GM15510 (cell line): Measurements from ENCODE around the gene RALY.

ENCODE experiments used
- POLR2A ChIP-seq: IDR thresholded peaks from 3 replicates; pipeline ENCODE4 v1.6.1; 2011; ENCODE audit warnings: borderline replicate concordance; ENCODE audit not compliant: insufficient read length; ENCODE audit errors: extremely low read depth

RALY gene

DNA sequence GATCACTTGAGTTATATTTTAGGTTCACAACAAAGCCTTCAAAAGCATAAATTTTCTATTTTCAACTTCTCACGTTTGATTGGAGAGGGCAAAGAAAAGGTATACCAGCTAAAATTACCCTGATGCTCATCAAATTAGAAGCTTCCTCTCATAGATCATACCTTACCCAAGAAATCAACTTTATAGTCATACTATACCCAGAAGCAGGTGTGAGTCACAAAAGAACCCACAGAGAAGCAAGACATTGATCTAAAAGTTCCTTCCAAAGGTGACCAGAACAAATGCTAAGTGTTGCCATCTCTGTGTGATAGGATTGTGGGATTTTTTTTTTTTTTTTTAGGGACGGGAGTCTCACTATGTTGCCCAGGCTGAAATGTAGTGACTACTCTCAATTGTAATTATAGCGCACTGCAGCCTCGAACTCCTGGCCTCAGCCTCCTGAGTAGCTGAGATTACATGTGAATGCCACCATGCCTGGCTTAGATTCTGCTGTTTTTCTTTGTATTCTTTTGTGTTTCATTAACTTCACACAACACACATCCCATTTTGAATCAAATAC lies 115.0 kb downstream of the RALY start:
- no peak for TF ChIP-seq POLR2A

DNA sequence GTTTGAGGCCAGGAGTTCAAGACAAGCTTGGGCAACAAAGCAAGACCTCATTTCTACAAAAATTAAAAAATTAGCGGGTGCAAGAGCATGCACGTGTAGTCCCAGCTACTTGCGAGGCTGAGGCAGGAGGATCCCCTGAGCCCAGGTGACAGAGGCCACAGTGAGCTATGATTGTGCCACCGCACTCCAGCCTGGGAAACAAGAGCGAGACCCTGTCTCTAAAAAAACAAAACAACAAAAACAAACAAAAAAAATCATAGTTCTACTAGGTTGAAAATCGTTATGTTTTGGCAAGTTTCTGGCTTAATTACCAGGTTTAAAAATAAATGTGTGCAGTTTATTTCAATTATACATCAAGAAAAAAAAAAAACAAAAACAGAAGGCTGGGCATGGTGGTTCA lies 115.7 kb downstream of the RALY start:
- TF ChIP-seq POLR2A, result no peak

DNA sequence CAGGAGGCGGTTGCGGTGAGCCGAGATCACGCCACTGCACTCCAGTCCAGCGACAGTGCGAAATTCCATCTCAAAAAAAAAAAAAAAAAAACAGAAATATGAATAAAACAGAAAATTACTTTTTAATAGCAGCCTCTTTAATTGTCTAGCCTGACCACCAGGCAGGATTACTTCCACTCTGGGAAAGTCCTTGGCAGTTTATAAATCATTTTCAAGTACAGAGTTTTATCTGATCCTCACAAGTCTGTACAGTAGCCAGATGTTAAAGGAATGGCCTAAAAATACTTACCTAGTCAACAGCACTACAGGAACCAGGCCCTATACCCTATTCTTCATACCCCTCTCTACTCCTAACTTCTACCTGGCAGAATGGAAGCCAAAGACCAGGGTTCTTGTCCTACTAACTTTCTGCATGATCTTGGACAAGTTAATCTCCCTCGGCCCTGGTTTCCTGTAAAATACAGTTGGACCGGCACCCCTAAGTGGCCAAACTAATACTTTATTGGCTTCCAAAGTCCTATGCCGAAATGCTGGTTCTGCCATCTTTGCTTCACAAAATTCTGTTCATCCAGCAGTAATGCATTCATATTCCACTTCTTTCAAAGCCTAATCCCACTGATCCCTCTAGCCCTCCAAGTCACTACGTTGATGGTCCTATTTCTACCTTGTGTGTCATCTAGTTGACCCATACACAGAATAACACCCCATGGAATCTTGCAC lies 116.5 kb downstream of the RALY start:
- peak; percentile 1 for TF ChIP-seq POLR2A

DNA sequence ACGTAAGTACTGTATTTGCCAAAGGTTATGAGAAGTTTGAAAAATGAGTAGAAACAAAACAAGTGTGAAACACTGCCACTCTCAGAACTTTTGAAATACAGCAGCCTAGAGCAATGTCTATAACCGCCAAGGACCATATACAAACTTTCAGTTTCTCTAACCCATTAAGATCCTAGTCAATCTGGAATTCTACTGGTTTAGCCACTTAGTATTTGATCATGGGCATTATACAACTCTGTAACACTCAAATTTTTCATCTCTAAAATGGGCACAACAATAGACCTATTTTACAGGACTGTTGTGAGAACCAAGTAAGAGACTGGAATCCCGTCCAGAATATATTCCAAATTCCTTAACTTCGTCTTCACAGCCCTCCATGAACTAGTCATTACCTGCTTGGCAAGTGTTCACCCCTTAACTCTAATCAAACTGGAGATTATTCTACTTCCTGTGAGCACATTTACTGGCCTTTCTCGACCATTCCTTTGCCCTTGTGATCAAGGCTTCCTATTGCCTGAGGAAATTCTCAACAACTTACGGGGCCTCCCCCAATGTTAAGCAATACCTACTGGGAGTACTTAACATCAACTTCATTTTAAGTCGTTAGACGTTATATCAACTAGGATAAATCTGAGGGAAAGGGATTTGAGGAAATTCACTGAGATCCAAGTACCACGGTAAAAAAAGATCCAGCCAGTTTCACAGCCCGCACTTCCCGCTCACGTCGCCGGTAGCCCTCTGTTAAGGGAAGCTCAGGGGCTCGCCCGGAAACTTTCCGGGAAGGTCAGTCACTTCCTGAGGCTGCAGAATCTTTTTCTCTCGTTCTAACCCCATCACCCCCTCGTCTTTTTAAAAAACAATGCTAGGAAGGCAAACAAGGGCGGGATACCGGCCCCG lies 117.3 kb downstream of the RALY start:
- TF ChIP-seq POLR2A, result no peak

DNA sequence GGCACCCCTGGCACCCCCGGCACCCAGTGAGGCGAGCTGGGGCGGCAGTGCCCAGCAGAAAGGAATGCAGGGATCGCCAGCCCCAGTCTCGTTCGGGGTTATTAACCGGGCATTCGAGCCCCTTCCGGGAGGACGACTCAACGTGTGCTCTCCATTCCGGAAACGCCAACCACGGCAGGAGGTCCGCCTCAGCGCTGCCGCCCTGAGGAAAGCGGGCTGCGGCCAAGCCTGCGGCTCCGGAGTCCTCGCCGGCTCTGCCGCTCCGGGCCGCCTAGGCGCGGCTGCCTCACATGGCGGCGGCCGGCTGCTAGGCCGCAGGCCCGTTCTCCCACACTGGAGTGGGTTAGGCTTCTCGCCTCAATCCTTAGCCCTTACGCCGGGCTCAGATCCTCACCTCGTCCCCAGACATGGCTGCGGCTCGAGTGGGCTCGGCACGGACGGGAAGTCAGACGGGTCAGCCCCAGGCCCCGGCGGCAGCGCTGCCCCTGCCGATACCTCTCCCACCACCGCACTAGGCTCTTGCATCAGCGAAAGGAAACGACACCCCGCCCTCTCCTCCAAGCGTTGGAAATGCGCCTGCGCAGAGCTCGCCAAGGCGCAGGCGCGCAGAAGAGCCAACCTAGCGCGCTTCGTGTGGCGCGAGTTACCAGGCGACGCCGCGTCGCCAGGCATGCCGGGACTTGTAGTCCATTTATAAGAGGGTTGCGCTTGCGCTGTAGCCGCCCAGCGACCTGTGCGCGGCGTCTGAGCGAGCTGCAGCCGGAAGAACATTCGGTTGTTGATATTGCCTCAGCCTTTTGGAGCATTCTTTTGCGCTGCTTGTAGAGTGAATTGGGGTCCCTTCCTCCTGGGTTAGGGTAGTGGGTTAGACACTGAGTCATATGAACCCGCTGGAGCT lies 118.2 kb downstream of the RALY start, which contains the start of gene EIF2S2:
Gene EIF2S2, minus strand, starts transcription at position 542 of the 898 bp plus-strand sequence. Its CDS starts 133 bp downstream, at position 409.
- TF ChIP-seq POLR2A, result peak; percentile 79

DNA sequence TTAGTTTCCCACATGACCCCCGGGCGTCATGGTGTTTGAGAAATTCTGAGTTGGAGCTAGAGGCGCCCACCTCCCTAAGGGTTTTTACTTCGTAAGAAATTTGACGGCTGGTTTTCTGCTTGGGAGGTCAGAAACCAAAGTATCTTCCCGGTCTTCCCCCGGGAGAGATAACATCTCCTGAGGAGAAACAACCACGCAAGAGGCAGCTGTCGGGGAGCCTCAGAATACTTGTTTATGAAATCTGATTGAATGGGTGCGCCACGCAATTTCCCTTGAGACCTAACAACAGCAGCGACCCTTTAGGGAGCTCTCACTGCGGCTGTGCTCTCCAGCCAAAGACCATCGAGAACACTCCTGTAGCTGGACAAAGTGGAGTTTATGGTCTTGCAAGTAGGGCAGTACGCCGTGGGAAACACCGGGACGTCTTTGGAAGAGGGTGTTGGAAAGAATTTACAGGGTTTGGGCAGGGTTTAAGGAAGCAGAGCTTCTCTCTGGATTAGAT lies 118.9 kb downstream of the RALY start:
- no peak for TF ChIP-seq POLR2A

DNA sequence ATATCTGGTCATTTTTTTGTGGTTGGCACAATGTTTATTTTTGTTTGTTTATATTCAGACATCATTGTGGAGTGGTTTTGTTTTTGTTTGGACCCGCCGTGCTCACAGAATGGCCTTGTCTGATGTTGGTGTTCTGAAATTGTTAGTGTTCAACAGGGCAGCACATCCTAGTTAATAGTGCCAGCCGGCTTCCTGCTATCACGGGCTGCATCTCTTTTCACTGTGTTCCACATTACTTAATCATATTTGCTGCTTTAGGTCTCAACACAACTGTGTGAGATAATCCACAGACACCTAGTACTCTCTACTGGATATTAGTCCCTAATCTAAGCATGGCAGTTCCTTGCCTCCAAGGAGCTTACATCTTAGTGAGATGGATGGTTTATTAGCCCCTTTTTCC lies 121.1 kb downstream of the RALY start:
- TF ChIP-seq POLR2A, result no peak

DNA sequence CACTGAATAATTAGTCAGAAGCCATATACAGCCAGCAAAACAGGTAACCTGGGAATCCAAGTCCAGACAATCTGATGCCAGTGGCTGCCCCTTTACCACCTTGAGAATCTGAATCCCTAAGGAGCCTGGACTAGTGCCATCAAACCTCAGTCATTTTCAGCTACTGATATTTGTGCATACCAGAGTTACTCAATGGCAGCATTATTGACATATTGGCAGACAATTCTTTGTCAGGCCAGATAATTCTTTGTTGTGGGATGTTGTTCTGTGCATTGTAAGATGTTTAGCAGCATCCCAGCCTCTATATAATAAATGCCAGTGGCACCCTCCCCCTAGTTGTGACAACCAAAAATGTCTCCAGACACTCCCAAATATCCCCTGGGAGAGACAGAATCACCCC lies 121.5 kb downstream of the RALY start:
- no peak for TF ChIP-seq POLR2A

DNA sequence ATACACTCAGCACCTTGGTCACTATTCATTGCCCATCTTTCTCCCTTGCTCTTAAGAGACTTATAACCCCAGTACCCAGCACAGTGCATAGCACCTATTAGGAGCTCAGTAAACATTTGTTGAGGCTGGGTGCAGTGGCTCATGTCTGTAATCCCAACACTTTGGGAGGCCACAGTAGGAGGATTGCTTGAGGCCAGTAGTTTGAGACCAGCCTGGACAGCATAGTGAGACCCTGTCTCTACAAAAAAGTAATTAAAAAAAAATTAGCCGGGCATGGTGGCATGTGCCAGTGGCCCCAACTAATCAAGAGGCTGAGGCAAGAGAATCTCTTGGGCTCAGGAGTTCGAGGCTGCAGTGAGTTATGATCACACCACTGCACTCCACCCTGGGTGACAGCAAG lies 126.5 kb downstream of the RALY start:
- no peak for TF ChIP-seq POLR2A

DNA sequence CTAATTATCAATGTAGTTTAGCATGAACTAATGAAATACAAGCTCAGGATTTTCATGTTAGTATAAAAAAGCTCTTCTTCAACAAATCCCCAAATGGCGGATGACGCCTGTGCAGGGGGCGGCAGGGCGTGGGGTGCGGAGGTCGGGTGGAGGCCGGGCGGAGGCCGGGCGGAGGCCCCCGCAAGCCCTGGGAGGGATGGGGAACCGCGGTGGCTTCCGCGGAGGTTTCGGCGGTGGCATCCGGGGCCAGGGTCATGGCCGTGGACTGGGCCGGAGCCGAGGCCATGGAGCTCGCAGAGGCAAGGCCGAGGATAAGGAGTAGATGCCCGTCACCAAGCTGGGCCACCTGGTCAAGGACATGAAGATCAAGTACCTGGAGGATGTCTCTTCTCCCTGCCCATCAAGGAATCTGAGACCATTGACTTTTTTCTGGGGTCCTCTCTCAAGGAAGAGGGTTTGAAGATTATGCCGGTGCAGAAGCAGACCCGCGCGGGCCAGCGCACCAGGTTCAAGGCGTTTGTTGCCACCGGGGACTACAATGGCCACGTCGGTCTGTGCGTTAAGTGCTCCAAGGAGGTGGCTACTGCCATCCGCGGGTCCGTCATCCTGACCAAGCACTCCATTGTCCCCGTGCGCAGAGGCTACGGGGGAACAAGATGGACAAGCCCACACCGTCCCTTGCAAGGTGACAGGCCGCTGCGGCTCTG lies 128.7 kb downstream of the RALY start:
- no peak for TF ChIP-seq POLR2A

DNA sequence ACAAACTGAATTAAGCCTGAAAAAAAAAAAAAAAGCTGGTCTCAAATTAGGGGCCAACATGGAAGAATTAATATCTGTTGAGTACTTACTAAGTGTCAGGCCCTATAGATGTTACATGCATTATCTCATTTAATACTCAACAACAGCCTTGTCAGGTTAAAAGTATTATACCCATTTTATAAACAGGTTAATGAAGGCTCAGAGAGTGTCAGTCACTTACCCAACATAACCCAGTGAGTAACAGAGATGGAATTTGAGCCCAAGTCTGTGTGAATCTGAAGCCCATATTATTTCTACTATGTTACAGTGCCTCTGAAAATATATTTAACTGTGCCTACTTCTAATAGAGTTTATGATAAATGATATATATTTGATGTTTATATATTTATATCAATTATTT lies 129.6 kb downstream of the RALY start:
- no peak for TF ChIP-seq POLR2A

DNA sequence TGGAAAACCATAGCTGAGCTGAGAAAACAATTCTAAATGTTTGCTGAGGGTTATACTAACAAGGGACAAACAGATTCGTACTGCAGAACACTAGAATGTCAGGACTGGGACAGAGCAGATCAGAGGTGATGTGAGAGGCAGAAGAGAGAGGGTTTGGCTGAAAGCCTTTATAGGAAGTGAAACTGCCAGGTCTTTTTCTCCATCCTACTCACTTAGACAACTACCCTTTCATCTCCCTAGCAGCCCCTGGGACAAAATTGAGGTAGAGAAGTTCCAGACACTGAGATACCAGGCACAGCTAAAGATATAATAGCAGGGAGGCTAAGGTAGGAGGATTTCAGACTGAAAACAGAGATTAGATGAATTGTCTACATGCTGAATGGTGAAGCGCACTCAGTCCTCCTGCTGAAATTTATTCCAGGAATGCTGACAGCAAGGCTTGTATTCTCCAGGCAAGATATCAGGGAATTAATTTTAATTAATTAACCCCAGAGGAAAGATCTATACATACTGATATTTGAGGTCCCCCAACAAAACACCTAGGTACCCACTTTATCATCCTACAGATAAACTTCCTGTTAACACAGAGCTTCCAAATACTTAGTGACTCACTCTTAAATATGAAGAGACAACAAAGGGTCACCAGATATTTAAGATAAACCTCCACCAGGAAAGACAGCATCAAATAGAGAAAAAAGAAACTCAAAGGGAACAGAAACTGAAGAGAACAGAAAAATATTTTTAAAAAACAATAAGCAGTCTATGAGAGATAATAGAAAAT lies 130.9 kb downstream of the RALY start:
- TF ChIP-seq POLR2A, result no peak

DNA sequence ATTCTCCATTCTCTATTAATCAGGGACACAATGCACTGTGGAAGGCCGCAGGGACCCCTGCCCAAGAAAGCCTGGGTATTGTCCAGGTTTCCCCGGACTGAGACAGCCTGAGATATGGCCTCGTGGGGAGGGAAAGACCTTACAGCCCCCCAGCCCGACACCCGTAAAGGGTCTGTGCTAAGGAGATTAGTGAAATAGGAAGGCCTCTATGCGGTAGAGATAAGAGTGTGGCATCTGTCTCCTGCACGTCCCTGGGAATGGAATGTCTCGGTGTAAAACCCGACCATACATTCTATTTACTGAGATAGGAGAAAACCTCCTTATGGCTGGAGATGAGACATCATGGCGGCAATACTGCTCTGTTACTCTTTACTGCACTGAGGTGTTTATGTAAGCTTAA lies 134.1 kb downstream of the RALY start:
- TF ChIP-seq POLR2A, result no peak

DNA sequence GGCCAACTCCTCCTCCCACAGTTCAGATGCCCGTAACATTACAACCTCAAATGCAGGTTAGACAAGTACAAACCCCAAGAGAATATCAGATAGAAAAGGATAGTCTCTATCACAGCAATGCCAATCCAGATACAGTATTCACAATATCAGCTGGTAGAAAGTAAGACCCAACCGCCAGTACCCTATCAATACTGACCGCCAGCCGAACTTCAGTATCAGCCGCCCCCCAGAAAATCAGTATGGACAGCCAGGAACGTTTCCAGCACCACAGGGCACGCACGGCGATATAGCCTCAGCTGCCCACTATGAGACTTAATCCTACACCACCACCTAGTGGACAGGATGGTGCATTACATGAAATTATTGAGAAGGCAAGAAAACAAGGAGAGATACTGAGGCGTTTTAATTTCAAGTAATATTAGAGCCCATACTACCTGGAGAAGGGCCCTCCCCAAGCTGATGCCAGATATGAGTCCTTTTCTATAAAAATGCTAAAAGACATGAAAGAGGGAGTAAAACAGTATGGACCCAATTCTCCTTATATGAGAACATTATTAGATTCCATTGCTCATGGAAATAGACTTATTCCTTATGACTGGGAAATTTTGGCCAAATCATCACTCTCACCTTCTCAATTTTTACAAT lies 135.9 kb downstream of the RALY start:
- TF ChIP-seq POLR2A, result no peak
